Right ventricle myocardium inferior (tissue), 1 donor: ENCODE results near the gene TENM3. TPM values are rescaled to one million over a fixed set of nuclear protein-coding genes. Genes with fewer than 3 reads are reported as not detected.
A peak's percentile ranks its signal among the peaks of the same experiment; 100 is the strongest.

Experiments used
- ATAC-seq: fragments of 200-7000 bp; cut with Tn5 transposase; one replicate; pipeline ENCODE4 v1.9.1; 2020; ENCODE audit warnings: mild to moderate bottlenecking, moderate library complexity
- DNase-seq: peaks from one replicate; pipeline ENCODE4 v3.0.0; 2021; ENCODE audit errors: missing footprints
- intact Hi-C: fragments of 100-400 bp; cut with DNase I; formaldehyde crosslinking; loops from one replicate; pipeline ENCODE4 v1.11.0; 2022
- total RNA-seq: library from RNA; stranded (reverse); fragmentation: NEBNext Ultra II Directional; extraction: Animal tissue kit (Norgen Biotek cat#: 25700); gene quantifications from one replicate; pipeline ENCODE4 v1.2.1, GENCODE V29; 2021
- donor health status: DM: no; HTN: yes; CAD: no; lungs with severe emphysema.

The TENM3 gene
- total RNA-seq, 1 donor from 2014 or later: 2.9 TPM

DNA sequence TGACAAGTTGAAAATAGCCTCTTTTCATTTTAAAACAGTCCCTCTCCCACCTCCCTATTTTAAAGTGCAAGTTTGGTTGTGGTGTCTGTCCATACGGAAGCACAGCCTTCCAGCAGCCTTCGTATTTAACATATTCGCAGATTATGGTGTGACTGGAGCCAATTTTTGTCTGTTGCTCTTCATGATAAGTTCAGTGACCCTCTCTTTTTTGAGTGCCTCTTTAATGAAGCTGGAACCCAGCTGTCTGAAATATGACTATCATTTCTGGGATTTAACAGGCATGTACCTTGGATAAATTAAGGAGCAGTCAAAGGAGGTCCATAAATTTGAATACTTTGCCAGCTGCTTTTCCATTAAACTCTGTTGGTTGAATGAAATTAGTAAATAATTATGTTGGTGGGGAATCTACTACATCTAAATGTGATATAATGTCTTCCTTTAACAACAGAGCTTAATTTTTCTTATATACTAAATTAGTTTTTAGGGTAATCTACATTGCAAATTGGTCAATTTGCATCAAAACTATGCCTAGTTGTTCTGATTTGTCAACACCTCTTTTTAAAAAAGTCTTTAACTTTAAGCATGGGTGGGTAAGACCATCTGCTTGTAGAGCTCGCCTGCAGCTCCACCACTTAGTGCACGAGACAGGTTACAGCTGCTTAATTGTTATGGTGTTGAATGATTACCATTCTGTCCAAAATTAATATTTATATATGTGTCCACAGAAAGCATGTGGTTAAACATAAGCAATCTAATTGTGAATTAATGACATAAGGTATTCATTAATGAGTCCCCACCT, 457.4 kb downstream of the TENM3 start:
- DNase-seq: no peak
- ATAC-seq: no peak
- intact Hi-C loops: no loop called here

DNA sequence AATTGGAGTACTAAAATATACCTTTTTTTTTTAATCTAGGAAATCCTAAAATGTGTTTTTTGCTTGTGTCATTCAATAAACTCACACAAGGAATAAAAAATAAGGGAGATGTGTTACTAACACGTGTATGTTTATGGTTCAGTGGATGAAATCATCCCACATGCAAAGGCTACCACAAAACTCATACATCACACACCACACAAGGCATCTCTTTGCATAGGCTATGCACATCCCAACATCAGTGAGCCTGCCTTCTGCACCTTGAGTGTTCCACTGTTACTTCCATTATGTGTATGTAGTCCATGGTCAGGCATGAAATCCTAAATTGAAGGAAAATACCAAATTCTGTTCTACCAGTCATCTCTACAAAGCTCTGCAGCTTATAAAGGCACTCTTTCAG, 460.9 kb downstream of the TENM3 start:
- intact Hi-C loops: no loop called here
- ATAC-seq: no peak

DNA sequence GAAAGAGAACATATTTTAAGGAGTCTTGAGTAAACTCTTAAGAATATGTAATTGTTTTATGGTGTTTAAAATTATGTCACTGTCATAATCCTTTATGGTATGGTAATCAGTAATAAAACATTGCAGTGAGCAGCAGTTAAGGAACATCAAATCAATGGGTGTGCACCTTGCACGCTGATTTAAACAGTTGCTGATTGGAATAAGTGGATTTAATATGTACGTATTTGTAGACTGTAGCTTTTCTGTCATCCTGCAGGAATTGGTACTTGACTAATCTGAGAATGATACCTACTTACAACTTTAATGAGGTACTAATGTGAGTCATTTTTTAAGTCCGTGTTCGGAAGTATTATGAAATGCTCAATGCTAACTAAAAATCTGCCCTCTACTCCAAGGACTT, 461.7 kb downstream of the TENM3 start:
- ATAC-seq: no peak
- no peak for DNase-seq
- intact Hi-C loops: no loop called here

More for the DNA sequence above, 460.9 kb downstream of the TENM3 start:
- no peak for DNase-seq

DNA sequence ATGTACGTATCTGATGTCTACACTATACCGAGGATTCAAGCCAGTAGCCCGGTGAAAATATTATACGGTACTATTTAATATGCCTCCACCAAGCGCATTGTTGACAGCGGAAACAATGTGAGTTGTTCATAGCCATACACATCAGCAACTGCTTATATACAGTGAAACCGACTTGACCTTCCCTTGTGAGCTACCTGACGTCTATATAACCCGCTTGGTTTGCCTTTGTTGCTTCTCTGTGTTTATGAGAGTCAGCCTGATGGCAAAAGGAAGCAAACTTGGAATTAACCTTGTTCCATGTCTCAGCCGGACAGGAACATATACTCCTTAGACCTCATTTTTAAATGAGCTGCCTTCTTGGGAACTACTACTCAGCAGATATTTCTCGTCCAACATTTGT, 462.2 kb downstream of the TENM3 start:
- no peak for ATAC-seq
- no peak for DNase-seq
- intact Hi-C loops: no loop called here

DNA sequence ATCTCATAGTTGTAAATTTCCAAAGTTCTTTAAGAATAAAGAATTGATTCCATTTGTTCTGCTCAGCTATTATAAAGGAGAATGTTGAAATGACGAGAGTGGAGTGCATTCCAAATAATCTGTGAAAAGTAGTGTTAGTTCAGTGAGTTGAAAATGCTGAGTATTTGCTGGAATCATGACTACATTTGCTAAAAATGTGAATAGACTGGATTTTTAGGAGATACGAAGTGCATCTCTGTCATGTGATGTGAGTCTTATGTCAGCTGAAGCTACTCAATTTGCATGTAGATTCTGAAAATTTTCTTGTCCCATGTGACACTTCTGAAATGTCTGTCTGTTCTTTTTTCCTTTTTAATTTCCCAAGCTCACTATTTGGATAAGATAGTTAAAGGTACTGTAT, 468.0 kb downstream of the TENM3 start:
- DNase-seq (no peak), ATAC-seq (no peak)
- intact Hi-C loops: no loop called here

DNA sequence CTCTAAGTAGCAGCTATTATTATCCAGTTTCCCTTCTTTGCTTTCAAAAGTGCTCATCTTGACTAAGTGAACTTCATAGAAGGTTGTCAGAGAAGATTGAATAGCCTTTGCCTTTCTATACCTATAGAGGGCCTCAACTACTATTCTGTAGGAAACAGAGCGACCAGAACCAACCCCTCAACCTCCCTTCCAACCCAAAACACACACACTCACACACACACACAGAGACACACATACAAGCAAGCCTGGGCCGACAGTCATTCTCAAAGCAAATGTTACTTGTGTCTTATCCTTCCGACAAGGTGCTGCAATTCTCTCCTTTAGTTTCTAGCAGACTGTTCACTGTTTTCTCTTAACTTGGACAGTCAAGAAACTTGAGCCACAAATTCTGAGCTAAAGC, 472.3 kb downstream of the TENM3 start:
- ATAC-seq (no peak), DNase-seq (no peak)
- intact Hi-C loops: no loop called here

DNA sequence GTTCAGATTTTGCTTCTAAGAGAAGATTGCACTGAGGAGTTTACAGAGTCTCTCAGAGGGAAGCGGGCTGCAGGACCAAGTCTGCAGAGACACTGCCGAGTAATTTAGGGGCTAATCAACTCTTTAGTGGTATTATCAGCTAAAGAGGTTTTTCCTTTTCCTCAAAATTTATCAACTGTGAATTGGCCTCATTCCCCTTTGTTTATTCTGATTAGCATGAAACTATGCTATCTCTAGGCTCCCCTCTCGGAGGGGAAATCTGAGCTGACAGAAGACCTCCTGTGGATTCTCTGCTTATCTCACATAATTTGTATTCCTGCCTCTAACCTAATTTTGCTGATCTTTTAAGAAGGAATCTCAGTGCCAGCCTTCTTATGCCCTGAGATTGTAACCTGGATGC, 473.0 kb downstream of the TENM3 start:
- intact Hi-C loops: no loop called here

DNA sequence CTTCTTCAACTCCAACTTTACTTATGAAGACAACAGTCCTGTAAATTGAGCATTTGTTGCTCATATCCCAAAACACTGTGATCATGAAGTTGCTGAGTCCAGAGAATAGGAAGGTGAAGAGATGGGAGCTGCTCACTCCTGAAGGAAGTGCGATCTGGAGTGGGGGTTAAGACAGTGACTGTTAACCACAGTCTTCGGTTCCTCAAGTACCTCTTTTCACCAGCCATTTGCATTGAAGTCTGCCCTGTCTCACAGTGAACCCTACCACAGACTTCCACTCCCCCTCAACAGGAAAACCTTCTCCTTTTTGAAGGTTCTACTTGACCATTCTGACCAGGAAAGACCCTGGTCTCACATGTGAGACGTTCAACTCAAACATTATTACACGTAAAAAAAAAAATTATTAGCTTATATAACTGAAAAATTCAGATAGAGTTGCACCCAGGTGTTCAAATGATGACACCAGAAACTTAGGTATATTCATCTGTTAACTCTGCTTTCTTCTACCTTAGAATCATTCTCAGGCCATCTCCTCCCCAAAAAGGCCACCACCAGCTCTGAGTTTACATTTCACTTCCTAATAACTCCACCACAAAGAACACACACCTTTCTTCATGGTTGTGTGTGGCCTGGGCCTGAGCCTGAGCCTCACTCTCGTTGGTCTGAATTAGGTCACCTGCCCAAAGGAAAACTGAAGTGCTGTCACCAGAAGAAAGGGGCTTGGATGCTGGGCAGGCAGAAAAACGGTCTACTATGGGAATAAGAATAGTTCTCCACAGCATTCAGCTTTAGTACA, 474.8 kb downstream of the TENM3 start:
- intact Hi-C loops: no loop called here
- ATAC-seq (no peak), DNase-seq (no peak)

More for the DNA sequence above, 473.0 kb downstream of the TENM3 start:
- DNase-seq (no peak), ATAC-seq (no peak)

DNA sequence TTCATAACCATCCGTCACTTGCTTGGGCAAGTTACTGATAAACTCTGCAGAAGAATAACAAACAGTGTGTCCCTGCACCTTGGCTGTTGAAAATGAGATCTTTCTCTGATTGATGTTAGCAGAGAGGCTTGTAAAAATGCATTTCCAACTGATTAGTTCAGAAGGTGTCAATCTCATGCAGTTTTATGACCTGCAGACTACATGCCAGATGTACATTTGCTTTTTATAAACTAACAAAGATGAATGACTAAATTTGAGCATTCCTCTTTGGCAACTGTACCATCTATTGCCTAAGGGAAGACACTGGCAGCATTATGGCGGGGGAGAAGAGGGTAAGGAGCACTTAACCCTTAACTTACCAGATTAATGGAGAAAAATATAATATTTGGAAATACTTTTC, 481.2 kb downstream of the TENM3 start:
- intact Hi-C loops: no loop called here
- ATAC-seq (no peak), DNase-seq (no peak)

DNA sequence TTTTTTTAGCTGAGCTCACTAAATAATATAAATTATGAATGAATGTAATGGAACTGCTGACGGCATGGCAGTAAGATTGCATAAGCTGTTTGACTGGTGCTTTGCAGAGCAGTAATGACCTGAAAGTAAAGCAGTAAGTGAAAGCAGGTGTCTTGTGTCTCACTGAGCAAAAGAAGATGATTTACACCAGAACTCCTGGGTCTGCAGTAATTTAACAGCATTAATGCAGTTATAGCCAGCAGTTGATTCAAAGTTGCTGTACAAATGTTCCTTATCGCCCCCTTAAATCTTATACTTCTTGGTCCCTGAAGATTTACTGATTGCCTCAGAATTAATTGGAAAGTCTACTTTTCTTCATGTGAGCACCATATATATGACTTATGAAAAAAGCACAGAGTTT, 486.3 kb downstream of the TENM3 start:
- intact Hi-C loops: no loop called here
- no peak for ATAC-seq
- no peak for DNase-seq

DNA sequence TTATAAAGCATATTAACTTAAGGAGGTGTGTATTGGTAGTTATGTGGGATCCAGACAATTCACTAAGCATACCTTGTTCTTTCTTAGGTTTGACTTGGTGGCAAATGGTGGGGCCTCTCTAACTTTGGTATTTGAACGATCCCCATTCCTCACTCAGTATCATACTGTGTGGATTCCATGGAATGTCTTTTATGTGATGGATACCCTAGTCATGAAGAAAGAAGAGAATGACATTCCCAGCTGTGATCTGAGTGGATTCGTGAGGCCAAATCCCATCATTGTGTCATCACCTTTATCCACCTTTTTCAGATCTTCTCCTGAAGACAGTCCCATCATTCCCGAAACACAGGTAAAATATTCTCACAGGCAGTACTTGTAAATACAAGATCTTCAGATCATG, 487.6 kb downstream of the TENM3 start:
- intact Hi-C loops: no loop called here
- DNase-seq (no peak), ATAC-seq (no peak)

DNA sequence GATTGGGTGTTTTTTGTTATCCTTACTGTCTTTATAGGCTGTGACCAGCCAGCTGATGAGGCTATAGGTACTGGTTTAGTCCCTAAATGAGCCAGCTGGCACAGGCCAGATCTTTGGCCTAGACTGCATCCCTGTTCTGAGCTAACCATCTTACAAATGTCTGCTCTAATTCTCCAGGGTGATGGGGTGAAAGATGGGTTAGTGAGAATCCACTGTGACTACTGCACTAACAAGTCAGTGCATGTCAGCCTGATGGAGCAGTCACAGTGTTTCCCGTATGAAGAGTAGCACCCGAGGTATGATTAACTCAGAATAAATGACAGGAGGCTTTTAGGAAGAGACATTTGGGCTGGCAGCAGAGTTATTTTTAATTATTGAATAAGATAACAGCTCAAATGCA, 493.0 kb downstream of the TENM3 start:
- DNase-seq (no peak), ATAC-seq (no peak)
- intact Hi-C loops: no loop called here

DNA sequence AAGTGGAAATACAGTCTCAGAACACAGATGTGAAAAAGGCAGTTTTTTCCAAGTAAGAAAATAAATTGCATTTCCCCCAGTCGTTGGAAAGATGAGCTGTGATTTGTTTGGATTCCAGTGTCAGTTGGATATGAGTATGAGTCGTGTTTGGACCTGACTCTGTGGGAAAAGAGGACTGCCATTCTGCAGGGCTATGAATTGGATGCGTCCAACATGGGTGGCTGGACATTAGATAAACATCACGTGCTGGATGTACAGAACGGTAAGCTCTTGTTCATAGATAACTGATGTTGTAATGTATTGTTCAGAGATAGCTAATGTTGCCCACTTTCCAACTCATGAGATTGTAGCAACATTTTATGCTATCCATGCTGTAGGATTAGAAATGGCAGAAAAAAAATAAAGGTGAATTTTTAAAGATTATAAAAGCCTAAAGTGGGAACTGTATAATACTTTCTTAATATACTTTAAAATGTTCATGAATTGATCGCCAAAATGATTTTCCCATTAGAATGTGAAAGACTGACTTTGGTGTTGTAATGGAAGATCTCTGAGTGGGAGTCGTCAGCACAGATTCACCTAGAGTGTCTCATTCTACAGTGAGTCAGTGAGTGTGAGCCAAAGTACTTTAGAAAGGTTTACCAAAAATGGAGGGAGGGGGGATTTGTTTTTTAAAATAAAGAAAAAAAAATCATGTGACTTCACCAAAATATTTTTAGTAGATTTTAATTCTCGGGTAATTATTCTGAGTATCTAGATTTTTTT, 495.3 kb downstream of the TENM3 start:
- no peak for ATAC-seq
- intact Hi-C loops: no loop called here

DNA sequence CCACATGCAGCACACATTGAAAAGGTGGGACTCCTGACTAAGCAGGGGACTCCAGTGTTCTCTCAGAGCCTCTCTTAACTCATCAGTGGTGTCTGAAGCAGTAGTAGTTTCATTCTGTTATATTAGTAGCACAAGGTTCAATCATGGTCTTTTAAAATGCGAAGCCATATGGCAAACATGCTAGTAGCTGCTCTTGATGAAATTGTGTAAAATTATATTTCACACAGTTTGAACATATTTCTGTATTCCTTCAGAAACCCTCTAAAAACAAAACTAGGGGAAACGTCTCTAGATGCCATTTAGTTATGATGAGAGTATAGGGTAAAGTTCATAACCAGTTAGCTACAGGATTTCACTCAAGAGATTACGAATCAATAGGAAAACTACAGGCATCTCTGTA, 497.1 kb downstream of the TENM3 start:
- ATAC-seq: no peak
- intact Hi-C loops: loop anchor here (5.0 kb wide), 1 partner anchor 58 kb away; no protein-coding TSS in a partner anchor
- DNase-seq: no peak

More for the DNA sequence above, 495.3 kb downstream of the TENM3 start:
- DNase-seq: no peak

DNA sequence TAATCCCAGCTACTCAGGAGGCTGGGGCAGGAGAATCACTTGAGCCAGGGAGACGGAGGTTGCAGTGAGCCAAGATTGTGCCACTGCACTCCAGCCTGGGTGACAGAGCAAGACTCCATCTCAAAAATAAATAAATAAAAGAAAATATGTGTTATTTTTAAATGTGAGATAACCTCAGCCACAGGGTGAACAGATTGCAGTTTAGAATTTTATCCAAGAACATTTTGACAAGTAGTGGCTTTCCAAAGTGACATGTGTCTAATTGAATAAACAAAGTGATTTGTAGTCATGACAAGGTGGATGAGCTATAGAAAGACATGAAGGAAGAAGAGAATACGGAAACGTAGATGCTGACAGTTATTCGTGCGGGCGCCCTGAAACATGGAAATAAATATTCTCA, 497.9 kb downstream of the TENM3 start:
- DNase-seq: no peak
- ATAC-seq: peak; percentile 60
- intact Hi-C loops: loop anchor here (5.0 kb wide), 1 partner anchor 59 kb away; no protein-coding TSS in a partner anchor

DNA sequence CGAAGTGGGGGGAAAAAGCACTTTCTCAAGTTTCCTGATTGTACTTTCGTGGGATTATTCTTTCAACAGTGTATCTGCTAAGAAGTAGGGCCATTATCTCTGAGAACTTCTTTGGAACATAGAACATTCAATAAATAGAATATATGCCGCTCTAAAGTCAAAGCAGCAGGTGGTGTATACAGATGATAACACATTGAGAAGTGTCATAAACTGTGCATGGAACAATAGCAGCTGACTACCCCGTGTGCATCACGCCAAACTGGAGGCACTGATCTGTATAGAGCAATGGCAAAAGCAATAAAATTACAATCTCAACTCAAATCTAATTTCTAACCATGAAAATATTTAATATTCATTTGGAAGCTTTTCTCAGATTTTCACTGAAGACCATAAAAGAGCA, 498.7 kb downstream of the TENM3 start:
- no peak for ATAC-seq
- intact Hi-C loops: loop anchor here (5.0 kb wide), 1 partner anchor 60 kb away; no protein-coding TSS in a partner anchor

DNA sequence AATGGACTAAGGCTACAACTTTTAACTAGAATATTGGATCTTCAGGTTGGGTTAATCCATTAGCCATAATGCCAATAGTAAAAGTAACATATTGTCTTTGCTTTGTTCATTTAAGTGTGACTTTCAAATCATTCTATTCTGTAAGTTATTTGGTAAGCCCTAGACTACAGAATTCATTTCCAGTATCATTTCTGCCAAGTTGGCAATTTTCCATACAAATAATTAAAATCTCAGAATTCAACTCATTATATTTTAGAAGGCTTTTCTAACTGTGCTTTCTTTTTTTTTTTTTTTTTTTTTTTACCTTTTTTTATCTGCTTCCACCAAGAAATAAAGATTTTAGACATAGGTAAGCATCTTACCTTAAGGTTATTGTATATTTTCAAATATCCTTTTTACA, 500.6 kb downstream of the TENM3 start:
- ATAC-seq (no peak), DNase-seq (no peak)
- intact Hi-C loops: loop anchor here (5.0 kb wide), 1 partner anchor 62 kb away; no protein-coding TSS in a partner anchor

More for the DNA sequence above, 498.7 kb downstream of the TENM3 start:
- no peak for DNase-seq

DNA sequence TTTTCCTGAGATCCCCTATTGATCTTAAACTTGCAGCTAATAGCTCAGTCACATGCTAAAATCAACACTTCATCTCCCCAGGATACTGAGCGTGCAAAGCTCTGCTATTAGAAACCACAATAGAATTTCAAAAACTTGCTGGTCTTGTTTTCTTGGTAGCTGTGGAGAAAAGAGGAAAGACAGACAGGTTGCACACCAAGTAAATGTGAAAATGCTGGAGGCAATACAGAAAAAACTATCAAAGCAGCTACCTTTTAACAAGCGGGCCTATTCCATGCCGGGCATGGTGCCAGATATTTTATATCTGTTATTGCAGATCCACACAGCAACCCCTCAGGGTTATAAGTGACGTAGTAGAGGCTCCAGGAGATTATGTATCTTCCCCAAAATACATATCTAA, 502.0 kb downstream of the TENM3 start:
- no peak for DNase-seq
- intact Hi-C loops: no loop called here
- no peak for ATAC-seq

DNA sequence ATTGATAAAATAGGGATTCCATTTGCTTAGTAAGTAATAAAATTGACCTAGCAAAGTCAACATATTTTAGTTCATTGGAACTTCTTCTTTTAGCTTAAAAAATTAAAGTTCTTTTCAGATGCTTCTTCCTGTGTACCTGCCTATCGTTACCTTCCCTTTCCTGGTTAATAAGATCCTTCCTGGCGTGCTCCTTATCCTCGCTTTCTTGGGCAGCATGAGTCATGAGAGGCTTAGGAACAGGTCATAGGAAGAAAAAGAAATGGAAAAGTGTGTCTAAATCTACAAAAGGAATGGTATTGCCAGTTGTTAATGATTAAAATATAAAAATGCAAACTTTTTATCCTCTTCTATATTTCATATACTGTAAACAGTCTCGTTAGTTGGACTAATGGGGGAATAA, 503.7 kb downstream of the TENM3 start:
- intact Hi-C loops: no loop called here
- ATAC-seq (no peak), DNase-seq (no peak)
